Jurkat, Clone E6-1 (cell line): ENCODE results near the gene MT1H.
A peak's percentile ranks its signal among the peaks of the same experiment; 100 is the strongest.

Experiments
- DNase-seq: peaks from one replicate; pipeline ENCODE4 v3.0.0-alpha.2; 2011; ENCODE audit warnings: low read depth, low spot score
- H3K4me3 ChIP-seq: 2 replicates; pipeline ENCODE4 v1.5.1; 2011; ENCODE audit warnings: mild to moderate bottlenecking, low read length, control low read depth, moderate library complexity

The MT1H gene

GRCh38 chr16:56634715-56635440 is 34.7 kb upstream of the MT1H start:
- no peak for DNase-seq
- no peak overlapping the region for H3K4me3 ChIP-seq

GRCh38 chr16:56635441-56635967 is 34.1 kb upstream of the MT1H start:
- no peak overlapping the region for H3K4me3 ChIP-seq

GRCh38 chr16:56636616-56637413 is 32.8 kb upstream of the MT1H start:
- no peak for DNase-seq
- no peak overlapping the region for H3K4me3 ChIP-seq

More at GRCh38 chr16:56635441-56635967, 34.1 kb upstream of the MT1H start:
- no peak for DNase-seq

GRCh38 chr16:56637814-56638750 is 31.5 kb upstream of the MT1H start, which contains the start of gene MT1A:
Gene MT1A (plus strand): TSS chr16:56638666. CDS start chr16:56638739, 73 bp downstream.
- H3K4me3 ChIP-seq, result no peak within 1 kb of the TSS
- DNase-seq, result no peak

DNA sequence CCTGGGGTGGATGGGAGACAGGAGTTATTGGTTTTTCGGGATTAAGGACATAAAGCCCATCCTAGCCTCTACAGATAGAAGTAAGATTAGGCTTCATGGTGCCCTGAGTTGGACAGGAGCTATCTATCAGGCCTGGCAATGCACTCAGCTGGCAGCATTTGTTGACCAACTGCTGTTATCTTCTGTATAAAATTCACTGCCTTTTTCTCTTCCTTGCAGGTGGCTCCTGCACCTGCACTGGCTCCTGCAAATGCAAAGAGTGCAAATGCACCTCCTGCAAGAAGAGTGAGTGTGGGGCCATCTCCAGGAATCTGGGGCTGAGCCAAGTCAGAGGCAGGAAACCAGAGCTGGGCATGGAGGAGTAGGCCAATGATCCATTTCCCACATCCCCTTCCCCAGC is 30.6 kb upstream of the MT1H start:
- H3K4me3 ChIP-seq, result no peak overlapping the region
- DNase-seq, result no peak

GRCh38 chr16:56640076-56640475 is 29.5 kb upstream of the MT1H start:
- DNase-seq, result no peak

GRCh38 chr16:56641166-56641565 is 28.4 kb upstream of the MT1H start:
- H3K4me3 ChIP-seq, result no peak overlapping the region
- DNase-seq, result no peak

More at GRCh38 chr16:56640076-56640475, 29.5 kb upstream of the MT1H start:
- H3K4me3 ChIP-seq, result no peak overlapping the region

GRCh38 chr16:56643080-56643778 is 26.4 kb upstream of the MT1H start:
- H3K4me3 ChIP-seq, result peak overlapping the region; percentile 32
- peak; percentile 35 for DNase-seq

GRCh38 chr16:56643833-56644232 is 25.8 kb upstream of the MT1H start:
- no peak for DNase-seq
- peak overlapping the region; percentile 32 for H3K4me3 ChIP-seq

GRCh38 chr16:56645311-56645710 is 24.3 kb upstream of the MT1H start:
- DNase-seq, result no peak
- H3K4me3 ChIP-seq, result no peak overlapping the region

DNA sequence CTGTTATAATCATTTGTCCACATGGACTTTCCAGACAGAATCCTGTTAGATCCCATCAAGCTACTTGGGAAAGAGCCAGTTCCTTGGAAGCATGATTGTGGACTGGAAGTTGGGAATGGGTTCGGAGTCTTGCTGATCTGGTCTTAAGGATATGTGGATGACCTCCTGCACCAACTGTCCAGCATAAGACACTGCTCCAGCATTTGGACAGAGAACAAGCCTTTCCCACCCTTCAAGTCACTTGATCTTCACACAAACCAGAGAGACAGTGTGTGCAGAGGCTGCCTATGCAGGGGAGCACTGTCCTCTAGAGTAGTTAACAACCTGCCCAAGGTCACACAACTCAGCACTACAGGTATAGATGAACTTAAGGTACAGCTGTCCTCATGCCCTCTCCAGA is 23.8 kb upstream of the MT1H start:
- DNase-seq, result no peak
- no peak overlapping the region for H3K4me3 ChIP-seq

GRCh38 chr16:56647641-56648431 is 21.8 kb upstream of the MT1H start:
- H3K4me3 ChIP-seq, result no peak overlapping the region
- DNase-seq, result no peak

DNA sequence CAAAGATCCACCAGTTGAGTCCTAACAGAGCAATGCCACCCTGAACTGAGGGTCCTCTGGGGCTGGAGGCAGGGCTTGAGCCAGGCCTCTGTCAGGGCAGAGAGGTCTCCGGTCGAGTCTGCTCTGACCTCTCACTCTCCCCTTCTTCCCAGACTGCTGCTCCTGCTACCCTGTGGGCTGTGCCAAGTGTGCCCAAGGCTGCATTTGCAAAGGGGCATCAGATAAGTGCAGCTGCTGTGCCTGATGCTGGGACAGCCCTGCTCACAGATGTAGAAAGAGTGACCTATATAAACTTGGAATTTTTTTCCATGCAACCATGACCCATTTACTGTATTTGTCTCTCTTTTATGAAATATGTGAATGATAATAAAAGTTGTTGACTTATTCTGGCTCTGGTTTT is 20.3 kb upstream of the MT1H start:
- H3K4me3 ChIP-seq, result no peak overlapping the region
- no peak for DNase-seq

- no peak for DNase-seq
- H3K4me3 ChIP-seq, result no peak overlapping the region
Measured at GRCh38 chr16:56649820-56650219, 19.8 kb upstream of the MT1H start.

DNA sequence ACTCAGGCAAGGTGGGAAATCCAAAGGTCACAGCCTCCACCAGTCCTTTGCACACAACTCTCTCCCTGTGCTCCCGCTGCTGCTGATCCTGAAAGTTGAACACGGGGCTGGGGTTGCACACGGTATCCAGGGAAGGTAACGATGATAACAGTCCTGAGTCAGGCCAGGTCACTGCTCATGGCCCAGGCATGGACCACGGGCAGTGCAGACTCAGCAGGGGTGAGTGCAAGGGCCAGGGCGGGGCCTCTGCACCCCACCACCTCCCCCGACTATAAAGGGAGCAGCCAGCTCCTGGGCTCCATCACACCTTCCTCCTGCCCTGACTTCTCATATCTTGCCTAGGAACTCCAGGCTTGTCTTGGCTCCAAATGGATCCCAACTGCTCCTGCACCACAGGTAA is 18.0 kb upstream of the MT1H start, which contains the start of gene MT1B:
Gene MT1B, plus strand, starts transcription at position 301 of the 400 bp plus-strand sequence. Its CDS starts 68 bp downstream, at position 369.
- no peak for DNase-seq
- no peak within 1 kb of the TSS for H3K4me3 ChIP-seq

DNA sequence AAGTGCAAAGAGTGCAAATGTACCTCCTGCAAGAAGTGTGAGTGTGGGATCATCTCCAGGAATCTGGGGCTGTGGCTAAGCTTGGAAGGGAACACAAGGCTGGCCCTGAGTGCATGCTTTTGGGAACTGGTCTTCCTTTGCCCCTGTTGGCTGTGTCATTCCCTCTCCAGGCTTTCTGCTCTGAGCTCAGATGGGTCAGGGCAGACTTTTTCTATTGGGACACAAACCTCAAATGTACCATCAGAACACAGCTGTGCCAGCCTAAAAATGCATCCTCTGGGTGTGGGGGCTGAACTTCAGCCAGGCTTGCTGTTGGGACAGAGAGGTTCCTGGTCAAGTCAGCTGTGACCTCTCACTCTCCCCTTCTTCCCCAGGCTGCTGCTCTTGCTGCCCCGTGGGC is 17.0 kb upstream of the MT1H start:
- no peak overlapping the region for H3K4me3 ChIP-seq
- DNase-seq, result no peak

DNA sequence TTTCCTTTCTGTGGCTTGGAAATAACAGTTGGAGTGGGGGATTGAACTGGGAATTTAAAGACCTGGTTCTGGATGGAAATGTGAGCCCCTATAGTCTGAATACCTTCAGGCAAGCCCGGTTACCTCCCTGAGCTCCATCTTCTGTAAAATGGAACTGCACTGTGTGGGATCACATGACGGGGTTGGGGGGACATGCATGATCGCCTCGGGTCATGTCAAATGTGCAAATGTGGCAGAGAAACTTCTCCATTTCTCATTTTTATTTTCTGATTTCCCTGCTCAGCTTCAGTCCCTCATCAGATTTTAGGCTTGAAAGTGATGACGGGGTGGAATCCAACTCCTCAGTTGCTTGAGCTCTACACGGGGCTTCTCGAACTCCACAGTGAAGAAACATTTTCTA is 16.4 kb upstream of the MT1H start:
- no peak overlapping the region for H3K4me3 ChIP-seq
- no peak for DNase-seq
